NCI-H2196 (cell line): ENCODE data around the gene MEIS2.

ENCODE experiments used
- DNase-seq: peaks from one replicate; lab custom pipeline; 2025; ENCODE audit not compliant: unreplicated experiment; lab: John Stamatoyannopoulos, UW

Gene MEIS2

GRCh38 chr15:36938131-36938530 is 162.2 kb downstream of the MEIS2 start:
- no peak for DNase-seq

- DNase-seq = no peak
Measured at GRCh38 chr15:36936613-36937012, 163.7 kb downstream of the MEIS2 start.

GRCh38 chr15:36933255-36933990 is 166.9 kb downstream of the MEIS2 start:
- DNase-seq = no peak

- DNase-seq = no peak
Measured at GRCh38 chr15:36932070-36932469, 168.3 kb downstream of the MEIS2 start.

GRCh38 chr15:36931434-36931833 is 168.9 kb downstream of the MEIS2 start:
- DNase-seq = no peak

GRCh38 chr15:36926427-36926825 is 173.9 kb downstream of the MEIS2 start:
- no peak for DNase-seq

- DNase-seq = no peak
Measured at GRCh38 chr15:36925653-36926426, 174.5 kb downstream of the MEIS2 start.

GRCh38 chr15:36925049-36925448 is 175.3 kb downstream of the MEIS2 start:
- no peak for DNase-seq

- DNase-seq = no peak
Measured at GRCh38 chr15:36924034-36924433, 176.3 kb downstream of the MEIS2 start.

GRCh38 chr15:36921484-36922091 is 178.8 kb downstream of the MEIS2 start:
- no peak for DNase-seq

- DNase-seq = no peak
Measured at GRCh38 chr15:36917411-36918267, 182.7 kb downstream of the MEIS2 start.

- DNase-seq = no peak
Measured at GRCh38 chr15:36914960-36915808, 185.2 kb downstream of the MEIS2 start.

- DNase-seq = no peak
Measured at GRCh38 chr15:36914466-36914865, 185.9 kb downstream of the MEIS2 start.

- no peak for DNase-seq
Measured at GRCh38 chr15:36912311-36912712, 188.0 kb downstream of the MEIS2 start.

- no peak for DNase-seq
Measured at GRCh38 chr15:36911322-36911944, 188.9 kb downstream of the MEIS2 start.

- no peak for DNase-seq
Measured at GRCh38 chr15:36908991-36909390, 191.4 kb downstream of the MEIS2 start.

GRCh38 chr15:36907295-36907694 is 193.1 kb downstream of the MEIS2 start:
- no peak for DNase-seq

GRCh38 chr15:36905908-36906307 is 194.4 kb downstream of the MEIS2 start:
- no peak for DNase-seq

- no peak for DNase-seq
Measured at GRCh38 chr15:36904715-36905114, 195.6 kb downstream of the MEIS2 start.
